SK-N-SH (cell line): Measurements from ENCODE around the gene MTUS2.

Experiments
- EP300 ChIP-seq, 2 experiments: IDR thresholded peaks; 2 replicates each; pipeline versions ENCODE4 v1.4.0 to v1.6.1; 2012; ENCODE audit warnings: borderline replicate concordance in 1 of 2, low read depth in 1 of 2, low read length in 1 of 2
- EZH2phosphoT487 ChIP-seq: fragments of 200-600 bp; sonication (generic); IDR thresholded peaks from 2 replicates; pipeline ENCODE4 v1.6.1; 2017; ENCODE audit warnings: low read depth, mixed run types, mild to moderate bottlenecking, antibody characterized with exemption, moderate library complexity, borderline replicate concordance
- FOXJ3 ChIP-seq: sonication (generic); formaldehyde crosslinking; IDR thresholded peaks from 2 replicates; pipeline ENCODE4 v1.5.1; 2020; ENCODE audit warnings: mild to moderate bottlenecking, missing genetic modification reagents
- FOXM1 ChIP-seq: IDR thresholded peaks from 2 replicates; pipeline ENCODE4 v1.4.0; 2012; ENCODE audit warnings: low read depth, mild to moderate bottlenecking
- GABPA ChIP-seq: IDR thresholded peaks from 2 replicates; pipeline ENCODE4 v1.4.0; 2012; ENCODE audit warnings: low read depth, mild to moderate bottlenecking
- MAX ChIP-seq: IDR thresholded peaks from 2 replicates; pipeline ENCODE4 v1.4.0; 2012; ENCODE audit warnings: low read depth
- MXI1 ChIP-seq: IDR thresholded peaks from 2 replicates; pipeline ENCODE4 v1.6.1; 2012; ENCODE audit warnings: mild to moderate bottlenecking, low read depth, low read length, improper control_type of control experiment
- POLR2AphosphoS5 ChIP-seq: IDR thresholded peaks from 2 replicates; pipeline ENCODE4 v1.6.1; 2012; ENCODE audit warnings: low read depth, low read length
- RAD21 ChIP-seq: IDR thresholded peaks from 2 replicates; pipeline ENCODE4 v1.6.1; 2012; ENCODE audit warnings: mild to moderate bottlenecking, low read length
- TAF1 ChIP-seq: IDR thresholded peaks from 2 replicates; pipeline ENCODE4 v1.6.1; 2012; ENCODE audit warnings: low read depth, mild to moderate bottlenecking, low read length, moderate library complexity, borderline replicate concordance
- YY1 ChIP-seq: IDR thresholded peaks from 2 replicates; pipeline ENCODE4 v1.4.0; 2012; ENCODE audit warnings: low read depth, mild to moderate bottlenecking
- TF ChIP-seq, protein P1 (sequence below): fragments of 200-600 bp; sonication (generic); IDR thresholded peaks from 2 replicates; pipeline ENCODE4 v1.6.1; 2017; ENCODE audit warnings: antibody characterized with exemption, mild to moderate bottlenecking, moderate library complexity
- TF ChIP-seq, protein P2 (sequence below): IDR thresholded peaks from 2 replicates; pipeline ENCODE4; 2012

DNA sequence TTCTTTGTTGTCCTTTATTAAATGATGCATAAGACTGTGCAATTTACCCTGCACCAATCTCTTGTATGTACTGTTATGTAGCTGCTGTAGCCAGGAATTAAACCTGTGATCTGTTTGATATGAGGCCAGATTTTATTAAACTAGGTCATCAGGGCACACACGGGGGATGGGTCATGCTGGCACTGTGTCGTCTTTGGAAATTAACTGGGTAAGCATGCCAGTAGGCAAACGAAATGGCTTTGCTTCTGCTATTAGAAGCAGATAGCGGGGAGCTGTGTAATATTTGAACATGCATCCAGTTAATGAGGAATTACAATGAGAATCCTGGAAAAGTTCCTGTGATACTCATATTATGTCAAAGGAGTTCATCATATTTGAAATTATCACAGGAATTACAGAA is 23.5 kb downstream of the MTUS2 start:
- no peak for TF ChIP-seq MXI1
- TF ChIP-seq POLR2AphosphoS5: no peak
- TF ChIP-seq, protein P1, sequence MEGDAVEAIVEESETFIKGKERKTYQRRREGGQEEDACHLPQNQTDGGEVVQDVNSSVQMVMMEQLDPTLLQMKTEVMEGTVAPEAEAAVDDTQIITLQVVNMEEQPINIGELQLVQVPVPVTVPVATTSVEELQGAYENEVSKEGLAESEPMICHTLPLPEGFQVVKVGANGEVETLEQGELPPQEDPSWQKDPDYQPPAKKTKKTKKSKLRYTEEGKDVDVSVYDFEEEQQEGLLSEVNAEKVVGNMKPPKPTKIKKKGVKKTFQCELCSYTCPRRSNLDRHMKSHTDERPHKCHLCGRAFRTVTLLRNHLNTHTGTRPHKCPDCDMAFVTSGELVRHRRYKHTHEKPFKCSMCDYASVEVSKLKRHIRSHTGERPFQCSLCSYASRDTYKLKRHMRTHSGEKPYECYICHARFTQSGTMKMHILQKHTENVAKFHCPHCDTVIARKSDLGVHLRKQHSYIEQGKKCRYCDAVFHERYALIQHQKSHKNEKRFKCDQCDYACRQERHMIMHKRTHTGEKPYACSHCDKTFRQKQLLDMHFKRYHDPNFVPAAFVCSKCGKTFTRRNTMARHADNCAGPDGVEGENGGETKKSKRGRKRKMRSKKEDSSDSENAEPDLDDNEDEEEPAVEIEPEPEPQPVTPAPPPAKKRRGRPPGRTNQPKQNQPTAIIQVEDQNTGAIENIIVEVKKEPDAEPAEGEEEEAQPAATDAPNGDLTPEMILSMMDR: no peak
- TF ChIP-seq, protein P2, sequence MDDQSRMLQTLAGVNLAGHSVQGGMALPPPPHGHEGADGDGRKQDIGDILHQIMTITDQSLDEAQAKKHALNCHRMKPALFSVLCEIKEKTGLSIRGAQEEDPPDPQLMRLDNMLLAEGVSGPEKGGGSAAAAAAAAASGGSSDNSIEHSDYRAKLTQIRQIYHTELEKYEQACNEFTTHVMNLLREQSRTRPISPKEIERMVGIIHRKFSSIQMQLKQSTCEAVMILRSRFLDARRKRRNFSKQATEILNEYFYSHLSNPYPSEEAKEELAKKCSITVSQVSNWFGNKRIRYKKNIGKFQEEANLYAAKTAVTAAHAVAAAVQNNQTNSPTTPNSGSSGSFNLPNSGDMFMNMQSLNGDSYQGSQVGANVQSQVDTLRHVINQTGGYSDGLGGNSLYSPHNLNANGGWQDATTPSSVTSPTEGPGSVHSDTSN: no peak
- no peak for TF ChIP-seq RAD21
- no peak for TF ChIP-seq EZH2phosphoT487
- TF ChIP-seq EP300 (IDR thresholded peaks at IDR 0.05; ENCODE audit: borderline replicate concordance in 1 of 2, low read depth in 1 of 2, low read length in 1 of 2): no peak
- no peak for TF ChIP-seq YY1
- no peak for TF ChIP-seq FOXM1
- no peak for TF ChIP-seq MAX
- TF ChIP-seq FOXJ3: no peak
- TF ChIP-seq TAF1: no peak
- TF ChIP-seq GABPA: no peak
